GM08714 (cell line): ENCODE measurements around the gene HNF1A.
"Not testable (repeated sequence)": the region's sequence is repeated elsewhere in the genome, so short reads cannot be mapped to it uniquely, and the experiment has no call there.

ENCODE experiments used
- H3K4me3 ChIP-seq: fragments of 200-500 bp; sonication (Bioruptor generic); 2 replicates; pipeline ENCODE4 v1.5.1; 2014; ENCODE audit warnings: mild to moderate bottlenecking, low read length, inconsistent platforms
- ZNF274 ChIP-seq: IDR thresholded peaks from 2 replicates; pipeline ENCODE4 v1.6.1; 2012; ENCODE audit warnings: mild to moderate bottlenecking, low read depth, low read length

The HNF1A gene

GRCh38 chr12:121023799-121024198 is 45.5 kb downstream of the HNF1A start:
- no peak overlapping the region for H3K4me3 ChIP-seq
- no peak for TF ChIP-seq ZNF274

- TF ChIP-seq ZNF274 = no peak
- H3K4me3 ChIP-seq = no peak overlapping the region
Measured at GRCh38 chr12:121025442-121026226, 47.3 kb downstream of the HNF1A start.

GRCh38 chr12:121026274-121027045 is 48.1 kb downstream of the HNF1A start:
- TF ChIP-seq ZNF274 = no peak

DNA sequence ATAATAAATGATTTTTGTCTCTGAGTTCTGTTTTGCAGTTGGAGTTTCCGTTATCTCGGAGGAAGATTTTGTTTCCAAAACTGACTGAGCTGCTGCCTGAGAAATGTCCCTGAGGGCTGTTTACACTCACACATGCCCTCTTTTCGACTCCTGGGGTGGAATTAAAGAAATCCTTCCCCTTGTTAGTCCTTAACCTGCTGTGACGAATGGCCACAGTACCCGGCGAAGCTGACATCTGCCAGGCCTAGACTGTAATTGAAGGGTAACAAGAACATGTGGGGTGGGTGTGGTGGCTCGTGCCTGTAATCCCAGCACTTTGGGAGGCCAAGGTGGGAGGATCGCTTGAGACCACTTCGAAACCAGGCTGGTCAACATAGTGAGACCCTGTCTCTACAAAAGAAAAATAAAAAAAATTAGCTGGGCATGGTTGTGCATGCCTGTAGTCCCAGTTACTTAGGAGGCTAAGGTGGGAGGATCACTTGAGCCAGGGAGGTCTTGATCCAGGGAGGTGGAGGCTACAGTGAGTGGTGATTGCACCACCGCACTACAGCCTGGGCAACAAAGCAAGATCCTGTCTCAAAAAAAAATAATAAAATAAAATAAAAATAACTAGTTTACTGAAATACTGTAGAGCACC is 52.4 kb downstream of the HNF1A start:
- TF ChIP-seq ZNF274 = no peak
- H3K4me3 ChIP-seq = no peak overlapping the region

More at GRCh38 chr12:121026274-121027045, 48.1 kb downstream of the HNF1A start:
- no peak overlapping the region for H3K4me3 ChIP-seq

DNA sequence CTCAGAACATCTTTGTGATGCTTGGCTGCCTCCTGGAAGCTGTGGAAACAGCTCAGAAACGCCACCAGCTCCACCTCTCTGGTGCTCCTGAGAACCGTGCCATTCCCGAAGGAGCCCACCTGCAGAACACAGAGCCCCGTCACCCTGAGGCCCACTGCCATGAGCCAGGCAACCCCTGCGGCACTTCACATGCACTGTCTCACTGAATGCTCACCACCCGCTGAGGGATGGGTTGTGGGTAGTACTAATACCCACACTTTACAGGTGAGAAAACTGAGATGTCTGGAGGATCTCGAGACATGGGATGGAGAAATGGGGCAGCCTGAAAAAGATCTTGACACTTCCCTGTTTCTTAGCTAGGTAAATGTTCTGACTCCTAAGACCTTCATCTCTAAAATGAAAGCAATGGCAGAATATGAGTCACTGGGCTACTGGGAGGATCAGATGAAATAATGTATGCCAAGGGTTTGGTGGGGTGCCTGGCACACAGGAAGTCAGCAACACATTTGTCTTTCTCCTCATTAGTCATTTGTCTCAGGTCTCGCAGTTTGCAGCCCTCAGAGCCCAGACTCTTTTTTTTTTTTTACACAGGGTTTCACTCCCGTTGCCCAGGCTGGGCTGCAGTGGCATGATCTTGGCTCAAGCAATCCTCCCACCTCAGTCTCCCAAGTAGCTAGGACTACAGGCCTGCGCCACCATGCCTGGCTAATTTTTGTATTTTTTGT is 55.4 kb downstream of the HNF1A start:
- no peak for TF ChIP-seq ZNF274
- no peak overlapping the region for H3K4me3 ChIP-seq

DNA sequence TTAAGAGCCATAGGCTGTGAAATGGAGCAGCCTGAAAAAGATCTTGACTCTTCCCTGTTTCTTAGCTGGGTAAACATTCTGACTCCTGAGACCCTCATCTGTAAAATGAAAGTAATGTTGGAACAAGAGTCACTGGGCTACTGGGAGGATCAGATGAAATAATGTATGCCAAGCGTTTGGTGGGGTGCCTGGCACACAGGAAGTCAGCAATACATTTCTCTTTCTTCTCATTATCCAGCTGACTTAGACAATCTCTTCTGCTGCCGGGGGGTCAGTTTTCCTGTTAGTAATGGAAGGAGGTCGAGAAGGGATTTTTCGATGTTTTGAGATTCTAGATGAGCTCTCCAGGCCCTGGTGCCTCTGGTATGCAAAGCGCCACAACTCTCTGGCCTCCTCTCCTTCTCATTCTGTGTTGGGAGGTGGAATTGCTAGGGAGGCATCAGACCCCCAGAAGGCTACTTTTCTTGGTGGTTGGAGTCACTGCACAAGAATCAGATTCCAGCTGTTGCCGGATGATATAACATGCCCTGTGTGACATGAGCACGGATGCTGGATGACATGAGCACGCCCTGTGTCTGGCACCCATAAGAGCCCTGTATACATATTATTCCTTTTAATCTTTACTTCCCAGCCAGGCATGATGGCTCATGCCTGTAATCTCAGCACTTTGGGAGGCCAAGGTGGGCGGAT is 56.4 kb downstream of the HNF1A start:
- H3K4me3 ChIP-seq = no peak overlapping the region
- TF ChIP-seq ZNF274 = no peak

GRCh38 chr12:121036810-121037326 is 58.5 kb downstream of the HNF1A start:
- no peak for TF ChIP-seq ZNF274
- no peak overlapping the region for H3K4me3 ChIP-seq

DNA sequence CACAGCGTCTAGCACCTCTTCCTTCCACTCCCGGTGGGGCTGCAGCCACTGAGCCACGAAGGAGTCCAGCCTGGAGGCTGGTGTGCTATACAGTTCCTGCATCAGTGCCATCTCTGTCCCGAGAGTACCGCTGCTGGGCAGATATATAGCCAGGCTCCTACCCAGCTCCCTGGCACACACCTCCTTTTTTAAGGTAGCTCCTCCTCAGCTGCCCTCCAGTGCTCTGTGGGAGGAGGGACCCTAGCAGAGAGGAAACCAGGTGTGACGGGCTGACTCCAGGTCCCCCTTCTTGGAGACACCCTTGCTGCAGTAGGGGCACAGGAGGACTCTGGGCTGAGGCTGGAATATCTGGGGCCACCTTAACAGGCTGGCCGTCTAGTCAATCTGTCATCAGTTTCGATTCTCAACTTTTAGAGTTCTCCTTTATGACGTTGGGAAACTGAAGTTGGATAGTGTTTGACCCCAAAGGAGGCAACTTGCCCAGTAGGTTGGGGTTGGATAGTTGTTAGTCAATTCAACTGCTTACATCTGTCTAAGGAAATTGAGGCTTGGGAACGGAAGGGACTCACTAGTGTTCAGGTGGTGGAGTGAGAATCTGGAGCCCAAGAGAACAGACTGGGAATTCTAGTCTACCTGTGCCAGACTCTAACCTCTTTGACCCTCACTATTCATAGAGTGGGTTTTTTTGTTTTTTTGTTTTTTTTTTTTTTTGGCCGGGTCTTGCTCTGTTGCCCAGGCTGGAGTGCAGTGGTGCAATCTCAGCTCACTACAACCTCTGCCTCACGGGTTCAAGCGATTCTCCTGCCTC is 60.7 kb downstream of the HNF1A start, which contains the start of gene OASL:
OASL (minus strand) TSS at position 386 of the 808 bp plus-strand sequence; CDS start at position 111, 275 bp downstream.
- H3K4me3 ChIP-seq = peak within 1 kb of the TSS; percentile 69; the same call in 1 of the 2 replicates
- TF ChIP-seq ZNF274 = no peak

DNA sequence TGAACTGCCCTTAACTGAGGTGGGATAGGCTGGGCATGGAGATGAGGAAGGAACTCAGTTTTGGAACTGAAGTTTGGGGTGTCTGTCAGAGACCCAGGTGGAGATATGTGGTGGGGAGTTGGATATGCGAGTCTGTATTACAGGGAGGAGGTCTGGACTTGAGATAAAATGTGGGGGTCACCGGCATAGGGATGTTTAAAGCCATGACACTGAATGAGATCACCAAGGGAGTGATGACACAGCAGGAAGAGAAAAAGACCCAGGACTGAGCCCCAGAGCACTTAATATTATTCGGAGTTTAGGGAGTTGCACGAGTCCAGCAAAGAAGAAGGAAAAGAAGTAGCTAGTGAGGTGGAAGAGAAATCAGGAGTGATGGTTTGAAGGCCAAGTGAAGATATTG is 64.7 kb downstream of the HNF1A start:
- H3K4me3 ChIP-seq = no peak overlapping the region
- TF ChIP-seq ZNF274 = no peak

GRCh38 chr12:121047400-121047799 is 69.1 kb downstream of the HNF1A start:
- H3K4me3 ChIP-seq = not testable (repeated sequence)

DNA sequence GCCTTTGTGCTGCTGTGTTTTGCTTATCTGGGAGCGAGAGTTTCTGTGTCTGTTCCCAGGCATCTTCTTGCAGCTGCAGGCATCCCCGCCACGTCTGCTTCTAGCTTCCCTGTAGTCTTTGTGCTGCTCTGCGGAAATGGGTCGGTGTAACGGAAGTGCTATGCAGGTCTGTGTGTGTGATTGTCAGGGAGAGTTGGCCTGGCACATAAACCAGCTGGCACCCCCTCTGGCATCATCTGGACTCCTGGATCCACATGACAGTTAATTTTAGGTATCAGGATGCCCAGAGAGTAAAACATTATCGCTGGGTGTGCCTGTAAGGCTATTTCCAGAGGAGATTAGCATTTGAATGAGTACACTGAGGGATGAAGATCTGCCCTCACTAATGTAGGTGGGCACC is 70.1 kb downstream of the HNF1A start:
- no peak for TF ChIP-seq ZNF274
- H3K4me3 ChIP-seq = no peak overlapping the region

GRCh38 chr12:121050725-121051124 is 72.4 kb downstream of the HNF1A start:
- H3K4me3 ChIP-seq = no peak overlapping the region
- TF ChIP-seq ZNF274 = no peak
